Measurements from ENCODE around the gene GGCX. TPM values are rescaled to one million over a fixed set of nuclear protein-coding genes. Genes with fewer than 3 reads are reported as not detected.
A peak's percentile ranks its signal among the peaks of the same experiment; 100 is the strongest.

Gene GGCX
- total and polyA plus RNA-seq, 2 of the 13 experiments (the other 11 are each of a cell fraction or from before 2014, with no cell fraction given): 72.5 to 103 TPM

- TF ChIP-seq PHB2 (IDR thresholded peaks at IDR 0.05; ENCODE audit: partially characterized antibody) (no peak), ELF1 (CRISPR knock-in tag; IDR thresholded peaks at IDR 0.05) (peak; percentile 97), ZNF549 (CRISPR knock-in tag; IDR thresholded peaks at IDR 0.05) (no peak), NR1H2 (CRISPR knock-in tag; IDR thresholded peaks at IDR 0.05; ENCODE audit: borderline replicate concordance, low read depth) (no peak), MED1 (CRISPR knock-in tag; IDR thresholded peaks at IDR 0.05) (peak; percentile 76), SALL2 (CRISPR knock-in tag; IDR thresholded peaks at IDR 0.05) (peak; percentile 78), ZNF382 (CRISPR knock-in tag; IDR thresholded peaks at IDR 0.05; ENCODE audit: borderline replicate concordance) (no peak), SRY (CRISPR knock-in tag; IDR thresholded peaks at IDR 0.05) (peak; percentile 83; the same call in 1 of the 2 replicates), TOPORS (CRISPR knock-in tag; IDR thresholded peaks at IDR 0.05) (peak; percentile 76; the same call in 1 of the 2 replicates), RBM39 (IDR thresholded peaks at IDR 0.05; ENCODE audit: low read depth, low read length, poor library complexity, severe bottlenecking) (no peak), GABPB1 (CRISPR knock-in tag; IDR thresholded peaks at IDR 0.05) (peak; percentile 86), PAWR (CRISPR knock-in tag; IDR thresholded peaks at IDR 0.05; ENCODE audit: borderline replicate concordance) (no peak), ZNF292 (CRISPR knock-in tag; IDR thresholded peaks at IDR 0.05; ENCODE audit: borderline replicate concordance, low read depth) (0 out of 2 replicates have a peak, but pooled peaks have one; percentile 9), CREM (IDR thresholded peaks at IDR 0.05) (peak; percentile 88), CREM (CRISPR knock-in tag; IDR thresholded peaks at IDR 0.05) (no peak), CBX2 (IDR thresholded peaks at IDR 0.05; ENCODE audit: low read depth, low read length) (no peak), CBX2 (CRISPR knock-in tag; IDR thresholded peaks at IDR 0.05; ENCODE audit: low read depth) (no peak), ZNF274 (CRISPR knock-in tag; IDR thresholded peaks at IDR 0.05) (peak; percentile 95), SRF (IDR thresholded peaks at IDR 0.05; ENCODE audit: low read depth, low read length) (peak; percentile 41; the same call in 1 of the 2 replicates), ZNF576 (CRISPR knock-in tag; IDR thresholded peaks at IDR 0.05) (no peak), ZNF589 (CRISPR knock-in tag; conservative IDR thresholded peaks at IDR 0.05) (peak; percentile 63; the same call in 1 of the 2 replicates), RFX5 (IDR thresholded peaks at IDR 0.05; ENCODE audit: low read depth, low read length) (peak; percentile 74; the same call in 1 of the 2 replicates), ZNF703 (CRISPR knock-in tag; IDR thresholded peaks at IDR 0.05; ENCODE audit: borderline replicate concordance) (no peak; the same call in 1 of the 2 replicates), DRAP1 (CRISPR knock-in tag; IDR thresholded peaks at IDR 0.05) (peak; percentile 88), ZFP90 (CRISPR knock-in tag; IDR thresholded peaks at IDR 0.05; ENCODE audit: borderline replicate concordance) (0 out of 2 replicates have a peak, but pooled peaks have one; percentile 63), ZBTB43 (CRISPR knock-in tag; conservative IDR thresholded peaks at IDR 0.05) (peak; percentile 12), PLRG1 (conservative IDR thresholded peaks at IDR 0.05) (no peak), NFIB (CRISPR knock-in tag; IDR thresholded peaks at IDR 0.05; ENCODE audit: borderline replicate concordance) (no peak), ZNF317 (CRISPR knock-in tag; IDR thresholded peaks at IDR 0.05) (no peak; the same call in 1 of the 2 replicates), MEIS1 (CRISPR knock-in tag; IDR thresholded peaks at IDR 0.05; ENCODE audit: borderline replicate concordance) (peak; percentile 87), ZFAT (CRISPR knock-in tag; conservative IDR thresholded peaks at IDR 0.05) (no peak)
These were observed 34.2 kb upstream of the GGCX start, which contains the start of gene RNF181 (continued) for GRCh38 chr2:85595301-85596025.

Measured in HepG2 (cell line).